K562 (cell line): ENCODE data around the gene SLC22A12. TPM values are rescaled to one million over a fixed set of nuclear protein-coding genes. Genes with fewer than 3 reads are reported as not detected.

Experiments used
- BRD9 ChIP-seq: fragments of 450-650 bp; IDR thresholded peaks from 2 replicates; pipeline ENCODE4 v1.6.1; 2018; ENCODE audit warnings: low read depth; ENCODE audit not compliant: partially characterized antibody
- CEBPB ChIP-seq: fragments of 450-650 bp; IDR thresholded peaks from 2 replicates; pipeline ENCODE4 v1.6.1; 2016; ENCODE audit warnings: missing genetic modification characterization, missing compliant biosample characterization
- ELK1 ChIP-seq: sonication (generic); formaldehyde crosslinking; IDR thresholded peaks from 2 replicates; pipeline ENCODE4 v1.8.1; 2022; ENCODE audit warnings: missing genetic modification reagents
- FOSL1 ChIP-seq: fragments of 200-800 bp; sonication (Bioruptor generic); conservative IDR thresholded peaks from 2 replicates; pipeline ENCODE4 v1.6.1; 2016; ENCODE audit warnings: missing genetic modification characterization, missing compliant biosample characterization
- FOXA3 ChIP-seq, 2 experiments: fragments of 450-650 bp in 1 of 2; sonication (generic) in 1 of 2; formaldehyde crosslinking; IDR thresholded peaks in 1 of 2; conservative IDR thresholded peaks in 1 of 2; 2 replicates each; pipeline versions ENCODE4 v1.4.0 to v1.8.0; 2020 to 2022; ENCODE audit warnings: mild to moderate bottlenecking in 2 of 2, missing genetic modification reagents in 1 of 2
- MBD1 ChIP-seq: fragments of 250-450 bp; sonication (Bioruptor Pico); IDR thresholded peaks from 2 replicates; pipeline ENCODE4 v1.8.0; 2022; ENCODE audit warnings: inconsistent platforms
- NFIC ChIP-seq: fragments of 450-650 bp; IDR thresholded peaks from 2 replicates; pipeline ENCODE4 v1.6.1; 2017; ENCODE audit warnings: mild to moderate bottlenecking, inconsistent platforms
- NR2F6 ChIP-seq: fragments of 450-650 bp; formaldehyde crosslinking; IDR thresholded peaks from 2 replicates; pipeline ENCODE4 v1.4.0; 2020; ENCODE audit warnings: mild to moderate bottlenecking
- PHB2 ChIP-seq: fragments of 450-650 bp; IDR thresholded peaks from 2 replicates; pipeline ENCODE4 v1.6.1; 2017; ENCODE audit warnings: low read depth
- POLR3A ChIP-seq: IDR thresholded peaks from 2 replicates; pipeline ENCODE4 v1.6.1; 2011; ENCODE audit warnings: borderline replicate concordance, mild to moderate bottlenecking, moderate library complexity; ENCODE audit not compliant: insufficient read length, insufficient read depth; ENCODE audit errors: extremely low read depth
- PRDM10 ChIP-seq: fragments of 450-650 bp; IDR thresholded peaks from 2 replicates; pipeline ENCODE4 v1.6.1; 2018; ENCODE audit not compliant: partially characterized antibody
- PTBP1 ChIP-seq: fragments of 200-400 bp; formaldehyde crosslinking; IDR thresholded peaks from 2 replicates; pipeline ENCODE4 v1.6.1; 2017; ENCODE audit warnings: low read depth, low read length
- RAD21 ChIP-seq, 2 experiments: fragments of 250-450 bp in 1 of 2; fragments of 450-650 bp in 1 of 2; sonication (Bioruptor Pico) in 1 of 2; formaldehyde crosslinking in 1 of 2; IDR thresholded peaks in 1 of 2; conservative IDR thresholded peaks in 1 of 2; 2 replicates each; pipeline versions ENCODE4 v1.4.0 to v1.8.0; 2020 to 2022; ENCODE audit warnings: mild to moderate bottlenecking in 2 of 2, moderate library complexity in 1 of 2
- RHOXF2B ChIP-seq: fragments of 250-450 bp; sonication (Bioruptor Pico); conservative IDR thresholded peaks from 2 replicates; pipeline ENCODE4 v1.5.1; 2021
- TRIM28 ChIP-seq: fragments of 450-650 bp; IDR thresholded peaks from 2 replicates; pipeline ENCODE4 v1.6.1; 2017
- ZNF398 ChIP-seq: fragments of 250-450 bp; sonication (Bioruptor Pico); IDR thresholded peaks from 2 replicates; pipeline ENCODE4 v1.8.0; 2021; ENCODE audit warnings: moderate library complexity, mild to moderate bottlenecking, inconsistent platforms
- polyA plus RNA-seq, 8 experiments: library from polyadenylated mRNA; depleted of rRNA in 4 of 8; stranded (reverse) in 5 of 8; unstranded in 3 of 8; fragments of >200 nt; fragmentation: Nextera tagmentation in 2 of 8; fragmentation: Illumina TruSeq in 1 of 8; extraction: Ambion mirVana in 2 of 8; extraction: Trizol in 1 of 8; gene quantifications; 2 replicates each; pipeline versions ENCODE4 v1.2.1 to v1.2.3, GENCODE V29; 2011 to 2014; ENCODE audit warnings: inconsistent platforms in 1 of 8, missing spikeins in 1 of 8
- total RNA-seq, 7 experiments: library from RNA; depleted of rRNA in 6 of 7; stranded (reverse); fragments of >200 nt in 6 of 7; fragmentation: Illumina TruSeq in 2 of 7; extraction: Trizol in 2 of 7; gene quantifications; 2 replicates each; pipeline versions ENCODE4 v1.2.1 to v1.2.3, GENCODE V29; 2011 to 2021; ENCODE audit warnings: low replicate concordance in 1 of 7

SLC22A12 gene
- total and polyA plus RNA-seq, 9 of the 15 experiments (the other 6 are each of a cell fraction or from before 2014, with no cell fraction given) = not detected

- no peak for TF ChIP-seq PRDM10
- no peak for TF ChIP-seq RAD21 (CRISPR knock-in tag; conservative IDR thresholded peaks at IDR 0.05 in 1 of 2, IDR thresholded peaks at IDR 0.05 in 1 of 2)
- TF ChIP-seq BRD9 = no peak
- no peak for TF ChIP-seq ZNF398
- no peak for TF ChIP-seq FOXA3 (CRISPR knock-in tag; conservative IDR thresholded peaks at IDR 0.05 in 1 of 2, IDR thresholded peaks at IDR 0.05 in 1 of 2)
- TF ChIP-seq NR2F6 = no peak
- no peak for TF ChIP-seq CEBPB (tag)
- no peak for TF ChIP-seq RHOXF2B
- no peak for TF ChIP-seq MBD1 (CRISPR knock-in tag)
- no peak for TF ChIP-seq POLR3A
- TF ChIP-seq PTBP1 = no peak
- no peak for TF ChIP-seq ELK1
- TF ChIP-seq PHB2 = no peak
- no peak for TF ChIP-seq NFIC
- no peak for TF ChIP-seq FOSL1
- no peak for TF ChIP-seq TRIM28
These were observed 28.2 kb upstream of the SLC22A12 start (continued) for GRCh38 chr11:64562723-64563351.
